ENCODE measurements around the gene GTF2H3. TPM values are rescaled to one million over a fixed set of nuclear protein-coding genes. Genes with fewer than 3 reads are reported as not detected.

GTF2H3 gene
- total RNA-seq, 1 donor: 47.1 TPM

DNA sequence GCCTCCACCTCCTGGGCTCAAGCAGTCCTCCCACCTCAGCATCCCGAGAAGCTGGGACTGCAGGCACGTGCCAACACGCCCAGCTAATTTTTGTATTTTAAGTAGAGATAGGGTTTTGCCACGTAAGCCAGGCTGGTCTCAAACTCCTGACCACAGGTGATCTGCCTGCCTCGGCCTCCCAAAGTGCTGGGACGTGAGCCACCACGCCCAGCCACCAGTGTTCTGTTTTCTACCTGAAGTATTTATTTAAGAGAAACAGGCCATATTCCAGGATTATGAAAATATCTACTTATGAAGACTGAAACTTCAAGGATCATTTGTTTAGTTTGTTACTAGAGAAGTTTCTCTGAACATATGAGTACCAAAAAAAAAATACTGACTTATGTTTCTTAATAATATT lies 10.3 kb downstream of the GTF2H3 start:
- TF ChIP-seq, protein P1, sequence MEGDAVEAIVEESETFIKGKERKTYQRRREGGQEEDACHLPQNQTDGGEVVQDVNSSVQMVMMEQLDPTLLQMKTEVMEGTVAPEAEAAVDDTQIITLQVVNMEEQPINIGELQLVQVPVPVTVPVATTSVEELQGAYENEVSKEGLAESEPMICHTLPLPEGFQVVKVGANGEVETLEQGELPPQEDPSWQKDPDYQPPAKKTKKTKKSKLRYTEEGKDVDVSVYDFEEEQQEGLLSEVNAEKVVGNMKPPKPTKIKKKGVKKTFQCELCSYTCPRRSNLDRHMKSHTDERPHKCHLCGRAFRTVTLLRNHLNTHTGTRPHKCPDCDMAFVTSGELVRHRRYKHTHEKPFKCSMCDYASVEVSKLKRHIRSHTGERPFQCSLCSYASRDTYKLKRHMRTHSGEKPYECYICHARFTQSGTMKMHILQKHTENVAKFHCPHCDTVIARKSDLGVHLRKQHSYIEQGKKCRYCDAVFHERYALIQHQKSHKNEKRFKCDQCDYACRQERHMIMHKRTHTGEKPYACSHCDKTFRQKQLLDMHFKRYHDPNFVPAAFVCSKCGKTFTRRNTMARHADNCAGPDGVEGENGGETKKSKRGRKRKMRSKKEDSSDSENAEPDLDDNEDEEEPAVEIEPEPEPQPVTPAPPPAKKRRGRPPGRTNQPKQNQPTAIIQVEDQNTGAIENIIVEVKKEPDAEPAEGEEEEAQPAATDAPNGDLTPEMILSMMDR (IDR thresholded peaks at IDR 0.05; ENCODE audit: insufficient read depth, low read depth, low read length): no peak
- no peak overlapping the region for H3K4me3 ChIP-seq (ENCODE audit: low read depth, low read length)
- no peak for DNase-seq (ENCODE audit: low read depth)

DNA sequence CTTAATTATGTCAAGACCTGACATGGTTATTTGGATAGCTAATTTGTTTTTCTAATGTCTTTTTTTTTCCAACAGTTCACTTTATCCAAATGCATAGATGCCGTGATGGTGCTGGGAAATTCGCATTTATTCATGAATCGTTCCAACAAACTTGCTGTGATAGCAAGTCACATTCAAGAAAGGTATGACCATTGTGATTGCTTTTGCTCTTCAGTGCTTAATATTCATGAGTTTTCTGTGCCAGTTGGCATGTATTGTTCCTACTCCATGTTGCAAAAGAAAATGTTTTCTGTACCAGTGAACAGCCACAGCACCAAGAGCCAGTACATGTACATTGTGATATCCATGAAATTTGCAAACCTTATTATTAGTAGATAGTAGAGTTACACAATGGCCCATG lies 11.8 kb downstream of the GTF2H3 start:
- no peak for DNase-seq (ENCODE audit: low read depth)
- no peak overlapping the region for H3K4me3 ChIP-seq (ENCODE audit: low read depth, low read length)
- TF ChIP-seq, protein P1 (IDR thresholded peaks at IDR 0.05; ENCODE audit: insufficient read depth, low read depth, low read length): no peak

- TF ChIP-seq, protein P1 (IDR thresholded peaks at IDR 0.05; ENCODE audit: insufficient read depth, low read depth, low read length): no peak
These were observed 12.2 kb downstream of the GTF2H3 start for GRCh38 chr12:123645878-123646277.

GRCh38 chr12:123648401-123648800 lies 14.8 kb downstream of the GTF2H3 start:
- no peak for DNase-seq (ENCODE audit: low read depth)
- TF ChIP-seq, protein P1 (IDR thresholded peaks at IDR 0.05; ENCODE audit: insufficient read depth, low read depth, low read length): no peak
- H3K4me3 ChIP-seq (ENCODE audit: low read depth, low read length): no peak overlapping the region

More at GRCh38 chr12:123645878-123646277, 12.2 kb downstream of the GTF2H3 start:
- no peak overlapping the region for H3K4me3 ChIP-seq (ENCODE audit: low read depth, low read length)
- no peak for DNase-seq (ENCODE audit: low read depth)

GRCh38 chr12:123654129-123654701 lies 20.6 kb downstream of the GTF2H3 start:
- H3K4me3 ChIP-seq (ENCODE audit: low read depth, low read length): no peak overlapping the region
- no peak for DNase-seq (ENCODE audit: low read depth)
- TF ChIP-seq, protein P1 (IDR thresholded peaks at IDR 0.05; ENCODE audit: insufficient read depth, low read depth, low read length): no peak

DNA sequence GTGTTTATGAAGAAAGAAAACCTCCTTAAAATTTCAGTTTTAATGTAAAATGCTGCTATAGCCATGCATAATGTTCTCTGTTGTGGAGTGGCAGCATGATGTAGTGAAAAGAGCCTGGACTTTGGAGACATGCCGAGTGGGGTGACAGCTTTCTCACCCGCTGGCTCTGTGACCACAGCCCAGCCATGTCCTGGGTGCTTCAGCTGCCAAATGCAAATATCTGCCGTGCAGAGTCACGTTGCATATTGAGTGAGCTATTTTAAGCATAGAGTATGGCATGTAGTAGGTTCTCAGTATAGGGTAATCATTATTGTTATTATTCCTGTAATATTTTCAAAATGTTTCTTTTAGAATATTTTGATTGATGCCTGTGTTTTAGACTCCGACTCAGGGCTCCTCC lies 21.8 kb downstream of the GTF2H3 start:
- TF ChIP-seq, protein P1 (IDR thresholded peaks at IDR 0.05; ENCODE audit: insufficient read depth, low read depth, low read length): no peak
- no peak for DNase-seq (ENCODE audit: low read depth)
- H3K4me3 ChIP-seq (ENCODE audit: low read depth, low read length): no peak overlapping the region

DNA sequence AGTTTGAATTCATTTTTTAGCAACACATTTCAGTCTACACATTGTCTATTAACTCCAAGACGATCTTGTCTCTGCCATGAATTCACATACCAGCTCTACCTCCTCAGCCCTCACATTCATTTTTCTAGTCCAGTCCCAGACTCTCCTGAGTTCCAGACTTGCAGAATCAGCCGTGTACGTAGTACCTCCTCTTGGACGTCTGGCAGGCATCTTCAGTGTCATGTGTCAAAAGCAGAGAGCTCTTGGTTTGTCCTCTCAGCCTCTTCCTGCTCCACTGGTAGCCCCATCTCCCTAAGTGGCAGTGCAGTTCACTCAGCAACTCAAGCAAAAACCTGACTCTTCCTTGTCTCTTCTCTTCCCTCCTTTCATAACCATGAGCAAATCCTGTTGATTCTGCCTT lies 22.8 kb downstream of the GTF2H3 start:
- TF ChIP-seq, protein P1 (IDR thresholded peaks at IDR 0.05; ENCODE audit: insufficient read depth, low read depth, low read length): no peak
- no peak for DNase-seq (ENCODE audit: low read depth)
- H3K4me3 ChIP-seq (ENCODE audit: low read depth, low read length): no peak overlapping the region
